Brain microvascular endothelial cell (primary cell): ENCODE data around the gene CSH2.

Experiments used
- DNase-seq: peaks from one replicate; pipeline ENCODE4 v3.0.0-alpha.2; 2020
- H3K27ac ChIP-seq: fragments of 250-450 bp; sonication (Bioruptor Pico); 2 replicates; pipeline ENCODE4 v1.5.1; 2020; ENCODE audit warnings: mild to moderate bottlenecking, moderate library complexity
- H3K27me3 ChIP-seq: fragments of 250-450 bp; sonication (Bioruptor Pico); replicated peaks from 2 replicates; pipeline ENCODE4 v1.5.1; 2020; ENCODE audit warnings: mild to moderate bottlenecking
- H3K36me3 ChIP-seq: fragments of 250-450 bp; sonication (Bioruptor Pico); replicated peaks from 2 replicates; pipeline ENCODE4 v1.5.1; 2020; ENCODE audit warnings: mild to moderate bottlenecking
- H3K4me3 ChIP-seq: 2 replicates; pipeline ENCODE4 v1.5.1; 2011; ENCODE audit warnings: low read depth, mild to moderate bottlenecking, control low read depth, low read length, moderate library complexity
- CTCF ChIP-seq: IDR thresholded peaks from 2 replicates; pipeline ENCODE4 v1.5.1; 2011; ENCODE audit warnings: low read depth, mild to moderate bottlenecking, moderate library complexity, low read length, control low read depth, inconsistent platforms; ENCODE audit errors: missing control alignments
- in situ Hi-C: cut with HindIII; loops from 2 replicates; pipeline ENCODE4 v1.10.0; 2017; ENCODE audit warnings: low sequenced_read_pairs, low pct_ligation_motif_present

The CSH2 gene

DNA sequence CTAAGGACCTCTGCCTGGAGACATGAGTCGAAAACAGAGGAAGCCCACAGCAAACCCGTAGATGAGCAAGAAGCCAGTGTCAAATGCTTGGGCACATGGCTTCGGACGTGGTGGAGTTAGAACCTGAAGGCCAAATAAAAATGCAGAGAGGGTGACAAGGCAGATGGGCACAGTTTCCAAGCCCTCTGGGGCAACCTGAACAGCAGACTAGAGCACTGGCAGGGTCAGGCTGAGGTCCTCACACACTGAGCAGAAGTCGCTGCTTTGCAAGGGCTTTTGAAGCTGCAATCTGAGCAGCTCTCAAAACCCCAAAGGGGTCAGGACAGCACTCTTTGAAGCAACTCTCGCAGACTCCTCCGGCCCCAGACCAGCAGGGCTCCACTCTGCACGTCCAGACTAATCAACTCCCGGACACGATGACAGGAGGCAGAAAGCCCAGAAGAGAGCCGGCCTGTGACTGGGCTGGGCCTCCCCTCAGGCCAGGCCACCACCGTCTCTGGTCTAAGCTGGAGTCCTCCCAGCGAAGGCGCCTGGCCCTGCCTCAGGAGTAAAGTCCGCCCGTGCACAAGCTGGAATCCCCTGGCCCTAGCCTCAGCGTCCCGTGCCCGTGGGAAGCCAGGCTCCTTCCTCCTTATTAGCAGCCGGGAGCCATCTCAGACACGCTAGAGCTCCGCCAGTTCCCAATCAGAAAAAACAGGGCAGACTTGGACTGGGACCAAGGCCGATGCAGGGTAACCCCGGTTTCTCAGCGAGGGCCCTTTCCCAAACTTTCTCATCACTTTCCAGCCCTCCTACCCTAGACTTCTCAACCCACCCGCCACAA is 31.9 kb downstream of the CSH2 start:
- no peaks in the 10 kb centered on the region for H3K36me3 ChIP-seq
- no peak for TF ChIP-seq CTCF
- H3K4me3 ChIP-seq = peak overlapping the region; percentile 84
- peak; percentile 33 for DNase-seq
- in situ Hi-C loops = no loop called here
- H3K27ac ChIP-seq = peak overlapping the region; percentile 45
- H3K27me3 ChIP-seq = no peaks in the 10 kb centered on the region

DNA sequence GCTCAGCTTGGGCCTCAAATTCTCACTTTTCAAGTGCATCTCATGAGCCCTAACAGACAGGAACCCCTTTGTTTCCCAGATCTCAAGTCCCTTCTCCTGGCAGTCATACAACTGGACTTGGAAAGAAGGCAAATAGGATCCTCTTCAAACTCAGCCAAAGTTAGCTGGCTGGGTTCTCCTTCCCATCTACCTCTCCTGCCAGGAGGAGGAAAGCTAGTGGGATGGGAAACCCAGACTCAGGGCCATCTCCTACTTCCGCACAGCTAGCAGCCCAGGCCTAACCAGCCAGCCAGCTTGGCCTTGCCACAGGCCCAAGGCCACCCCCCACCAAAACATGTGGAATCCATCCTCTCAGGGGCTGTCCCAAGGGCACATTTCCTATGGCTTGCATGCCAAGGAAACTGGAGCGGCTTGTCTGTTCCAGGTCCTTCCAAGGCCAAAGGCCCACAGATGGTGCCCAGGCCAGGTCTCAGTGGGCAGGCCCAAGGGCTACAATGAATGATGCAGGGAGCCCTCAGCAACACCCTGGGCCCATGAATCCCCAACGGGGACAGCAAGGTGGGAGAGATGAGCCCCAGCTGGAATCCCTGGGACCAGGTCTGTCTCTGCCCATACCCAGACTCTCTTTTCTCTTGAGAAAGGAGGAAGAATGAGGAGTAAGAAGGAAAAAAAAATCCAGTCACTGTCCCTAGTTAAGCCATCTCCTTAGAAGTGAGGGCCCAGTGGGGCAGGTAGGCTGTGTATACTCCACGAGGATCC is 32.7 kb downstream of the CSH2 start:
- DNase-seq = no peak
- in situ Hi-C loops = no loop called here

DNA sequence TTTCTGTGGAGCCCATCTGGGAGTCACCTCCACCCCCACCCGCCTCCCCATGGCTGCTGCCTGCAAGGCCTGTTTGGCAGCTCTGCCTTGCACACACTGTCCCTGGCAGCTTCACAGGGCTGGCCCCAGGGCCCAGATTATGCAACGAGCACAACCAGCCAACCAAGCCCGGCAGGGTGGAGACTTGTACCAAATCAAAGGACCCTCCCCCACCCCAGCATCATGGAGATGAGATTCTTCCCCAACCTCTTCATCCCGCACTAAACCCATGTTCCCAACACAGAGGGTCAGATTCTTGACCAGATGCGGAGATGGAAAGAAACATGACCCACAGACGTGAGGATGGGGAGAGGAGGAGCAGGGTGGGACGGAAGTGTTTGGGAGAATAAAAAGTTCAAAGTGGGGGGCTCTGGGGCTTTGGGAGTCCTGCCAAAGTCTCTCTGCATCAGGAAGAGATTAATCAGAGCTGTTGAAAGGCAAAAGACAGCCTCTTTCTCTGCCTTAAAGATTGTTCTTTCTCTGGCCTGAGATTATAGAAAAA is 34.8 kb downstream of the CSH2 start:
- Histone ChIP-seq H3K4me3 (no peak overlapping the region), H3K27me3 (no peaks in the 10 kb centered on the region), H3K36me3 (peaks cover 19% of the 10 kb centered on the region), H3K27ac (no peak overlapping the region)
- DNase-seq = no peak
- in situ Hi-C loops = no loop called here
- TF ChIP-seq CTCF = no peak

More for the DNA sequence above, 32.7 kb downstream of the CSH2 start:
- peaks cover 4% of the 10 kb centered on the region for H3K36me3 ChIP-seq
- no peak overlapping the region for H3K27ac ChIP-seq
- no peak for TF ChIP-seq CTCF
- H3K4me3 ChIP-seq = peak overlapping the region; percentile 84
- H3K27me3 ChIP-seq = no peaks in the 10 kb centered on the region

GRCh38 chr17:63837962-63838600 is 35.4 kb downstream of the CSH2 start:
- in situ Hi-C loops = no loop called here
- no peak overlapping the region for H3K27ac ChIP-seq
- peaks cover 25% of the 10 kb centered on the region for H3K36me3 ChIP-seq

DNA sequence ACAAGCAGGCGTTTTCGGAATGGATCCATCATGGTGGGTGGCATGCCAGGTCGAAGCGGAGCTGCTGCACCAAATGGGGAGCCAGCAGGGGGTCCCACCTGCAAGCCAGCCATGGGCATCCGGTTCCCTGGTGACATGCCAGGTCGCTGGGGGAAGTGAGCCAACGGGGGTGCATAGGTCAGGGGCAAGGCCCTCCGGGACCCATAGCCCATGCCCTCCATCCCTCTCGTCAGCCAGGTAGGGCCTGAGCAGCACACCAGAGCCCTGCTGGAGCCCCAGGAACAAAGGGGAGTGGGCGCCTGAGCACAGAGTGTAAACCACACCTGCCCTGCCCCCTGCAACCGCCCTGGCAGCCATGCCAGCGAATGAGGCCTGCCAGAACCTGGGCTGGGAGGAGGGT is 36.0 kb downstream of the CSH2 start:
- DNase-seq = no peak
- Histone ChIP-seq H3K36me3 (peaks cover 31% of the 10 kb centered on the region), H3K27me3 (no peaks in the 10 kb centered on the region), H3K27ac (no peak overlapping the region), H3K4me3 (no peak overlapping the region)
- no peak for TF ChIP-seq CTCF
- in situ Hi-C loops = no loop called here

More at GRCh38 chr17:63837962-63838600, 35.4 kb downstream of the CSH2 start:
- DNase-seq = no peak
- Histone ChIP-seq H3K27me3 (no peaks in the 10 kb centered on the region), H3K4me3 (no peak overlapping the region)
- no peak for TF ChIP-seq CTCF
